Nephron (organoid): ENCODE measurements around the gene USP10.

Source experiments
- H3K27ac Mint-ChIP-seq, 3 experiments: 2 replicates each; pipeline ENCODE4 v1.8.0; 2020; ENCODE audit warnings: mixed read lengths in 3 of 3, mild to moderate bottlenecking in 2 of 3, moderate library complexity in 1 of 3
- H3K27me3 Mint-ChIP-seq: 2 replicates; pipeline ENCODE4 v1.8.0; 2021; ENCODE audit warnings: low read depth, mild to moderate bottlenecking, moderate library complexity, mixed read lengths
- H3K36me3 Mint-ChIP-seq: 2 replicates; pipeline ENCODE4 v1.8.0; 2020; ENCODE audit warnings: low read depth, mixed read lengths
- H3K4me1 Mint-ChIP-seq: 2 replicates; pipeline ENCODE4 v1.8.0; 2020; ENCODE audit warnings: mixed read lengths
- H3K4me3 Mint-ChIP-seq, 3 experiments: 2 replicates each; pipeline ENCODE4 v1.8.0; 2020; ENCODE audit warnings: mild to moderate bottlenecking in 3 of 3, mixed read lengths in 3 of 3, moderate library complexity in 2 of 3
- H3K9me3 Mint-ChIP-seq: 2 replicates; pipeline ENCODE4 v1.8.0; 2020; ENCODE audit warnings: mixed read lengths
- CTCF ChIP-seq, 3 experiments: fragments of 200-600 bp; sonication (generic); IDR thresholded peaks; one replicate each; pipeline ENCODE4 v1.5.0; 2021; ENCODE audit warnings: antibody characterized with exemption in 3 of 3; ENCODE audit not compliant: unreplicated experiment in 3 of 3

The USP10 gene

GRCh38 chr16:84714028-84714427, 14.2 kb downstream of the USP10 start:
- Mint-ChIP-seq H3K27ac (peak overlapping the region in 1 of 3 experiments; percentile 30), H3K4me1 (peaks cover 52% of the 10 kb centered on the region), H3K36me3 (peaks cover 10% of the 10 kb centered on the region), H3K27me3 (no peaks in the 10 kb centered on the region), H3K4me3 (no peak overlapping the region), H3K9me3 (no peaks in the 10 kb centered on the region)
- TF ChIP-seq CTCF (IDR thresholded peaks at IDR 0.05; ENCODE audit: unreplicated experiment in 3 of 3), result no peak

- H3K4me3 Mint-ChIP-seq, result no peak overlapping the region
- H3K27ac Mint-ChIP-seq, result no peak overlapping the region
- H3K9me3 Mint-ChIP-seq, result no peaks in the 10 kb centered on the region
- H3K36me3 Mint-ChIP-seq, result peaks cover 24% of the 10 kb centered on the region
- TF ChIP-seq CTCF (IDR thresholded peaks at IDR 0.05; ENCODE audit: unreplicated experiment in 3 of 3), result no peak
- no peaks in the 10 kb centered on the region for H3K27me3 Mint-ChIP-seq
- peaks cover 53% of the 10 kb centered on the region for H3K4me1 Mint-ChIP-seq
Observed at GRCh38 chr16:84715424-84715823, 15.6 kb downstream of the USP10 start.

GRCh38 chr16:84715854-84716253, 16.1 kb downstream of the USP10 start:
- Mint-ChIP-seq H3K9me3 (no peaks in the 10 kb centered on the region), H3K27ac (no peak overlapping the region), H3K4me1 (peaks cover 49% of the 10 kb centered on the region), H3K27me3 (no peaks in the 10 kb centered on the region), H3K4me3 (no peak overlapping the region), H3K36me3 (peaks cover 24% of the 10 kb centered on the region)
- TF ChIP-seq CTCF (IDR thresholded peaks at IDR 0.05; ENCODE audit: unreplicated experiment in 3 of 3), result no peak

GRCh38 chr16:84716740-84717139, 16.9 kb downstream of the USP10 start:
- Mint-ChIP-seq H3K9me3 (no peaks in the 10 kb centered on the region), H3K4me3 (no peak overlapping the region), H3K36me3 (peaks cover 29% of the 10 kb centered on the region), H3K4me1 (peaks cover 47% of the 10 kb centered on the region), H3K27ac (peak overlapping the region in 1 of 3 experiments; percentile 16), H3K27me3 (no peaks in the 10 kb centered on the region)
- no peak for TF ChIP-seq CTCF (IDR thresholded peaks at IDR 0.05; ENCODE audit: unreplicated experiment in 3 of 3)

- Mint-ChIP-seq H3K27me3 (no peaks in the 10 kb centered on the region), H3K9me3 (no peaks in the 10 kb centered on the region), H3K36me3 (peaks cover 36% of the 10 kb centered on the region), H3K4me3 (no peak overlapping the region), H3K4me1 (peaks cover 42% of the 10 kb centered on the region), H3K27ac (no peak overlapping the region)
- no peak for TF ChIP-seq CTCF (IDR thresholded peaks at IDR 0.05; ENCODE audit: unreplicated experiment in 3 of 3)
Observed at GRCh38 chr16:84717484-84717883, 17.7 kb downstream of the USP10 start.

GRCh38 chr16:84720177-84720579, 20.4 kb downstream of the USP10 start:
- Mint-ChIP-seq H3K27me3 (no peaks in the 10 kb centered on the region), H3K27ac (peak overlapping the region; percentile 22 to 58 (median 48)), H3K4me1 (peaks cover 43% of the 10 kb centered on the region), H3K9me3 (no peaks in the 10 kb centered on the region), H3K4me3 (no peak overlapping the region), H3K36me3 (peaks cover 38% of the 10 kb centered on the region)
- TF ChIP-seq CTCF (IDR thresholded peaks at IDR 0.05; ENCODE audit: unreplicated experiment in 3 of 3), result no peak
